Fibroblast of the aortic adventitia (primary cell): Measurements from ENCODE around the gene UBAP2. TPM values are rescaled to one million over a fixed set of nuclear protein-coding genes. Genes with fewer than 3 reads are reported as not detected.
A peak's percentile ranks its signal among the peaks of the same experiment; 100 is the strongest.

Experiments used
- DNase-seq: peaks from one replicate; pipeline ENCODE4 v3.0.0-alpha.2; 2010; ENCODE audit warnings: low read depth
- H3K4me3 ChIP-seq: 2 replicates; pipeline ENCODE4 v1.5.1; 2011; ENCODE audit warnings: low read depth, mild to moderate bottlenecking, control low read depth, low read length, moderate library complexity
- total RNA-seq: library from RNA; depleted of rRNA; stranded (reverse); fragments of >200 nt; gene quantifications from 2 replicates; pipeline ENCODE4 v1.2.3, GENCODE V29; 2012; ENCODE audit warnings: low replicate concordance
- TF ChIP-seq, protein P1 (sequence below): IDR thresholded peaks from 2 replicates; pipeline ENCODE4 v1.5.1; 2011; ENCODE audit warnings: mild to moderate bottlenecking, low read length, control low read depth, inconsistent platforms; ENCODE audit not compliant: insufficient read depth

UBAP2 gene
- total RNA-seq, 1 donor = 25.6 TPM

DNA sequence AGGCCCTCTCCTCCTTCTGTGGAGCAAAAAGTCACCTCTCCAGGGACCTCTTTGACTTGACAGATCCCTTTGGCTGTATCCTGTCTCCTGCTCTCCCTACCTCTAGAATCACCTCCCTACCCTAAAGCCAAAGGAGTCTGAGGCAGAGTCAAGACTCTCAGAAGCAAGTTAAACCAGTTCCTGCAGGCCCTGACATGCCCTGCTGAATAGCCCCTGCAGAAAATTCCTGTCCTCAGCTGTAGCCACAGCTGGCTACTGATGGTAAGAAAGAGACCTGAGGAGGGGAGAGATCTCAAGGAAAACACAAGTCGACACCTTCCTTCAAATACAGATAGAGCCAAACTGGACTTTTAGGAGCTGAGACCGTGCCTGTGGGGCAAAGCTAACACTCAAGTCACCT, 23.7 kb upstream of the UBAP2 start:
- H3K4me3 ChIP-seq = no peak overlapping the region
- TF ChIP-seq, protein P1, sequence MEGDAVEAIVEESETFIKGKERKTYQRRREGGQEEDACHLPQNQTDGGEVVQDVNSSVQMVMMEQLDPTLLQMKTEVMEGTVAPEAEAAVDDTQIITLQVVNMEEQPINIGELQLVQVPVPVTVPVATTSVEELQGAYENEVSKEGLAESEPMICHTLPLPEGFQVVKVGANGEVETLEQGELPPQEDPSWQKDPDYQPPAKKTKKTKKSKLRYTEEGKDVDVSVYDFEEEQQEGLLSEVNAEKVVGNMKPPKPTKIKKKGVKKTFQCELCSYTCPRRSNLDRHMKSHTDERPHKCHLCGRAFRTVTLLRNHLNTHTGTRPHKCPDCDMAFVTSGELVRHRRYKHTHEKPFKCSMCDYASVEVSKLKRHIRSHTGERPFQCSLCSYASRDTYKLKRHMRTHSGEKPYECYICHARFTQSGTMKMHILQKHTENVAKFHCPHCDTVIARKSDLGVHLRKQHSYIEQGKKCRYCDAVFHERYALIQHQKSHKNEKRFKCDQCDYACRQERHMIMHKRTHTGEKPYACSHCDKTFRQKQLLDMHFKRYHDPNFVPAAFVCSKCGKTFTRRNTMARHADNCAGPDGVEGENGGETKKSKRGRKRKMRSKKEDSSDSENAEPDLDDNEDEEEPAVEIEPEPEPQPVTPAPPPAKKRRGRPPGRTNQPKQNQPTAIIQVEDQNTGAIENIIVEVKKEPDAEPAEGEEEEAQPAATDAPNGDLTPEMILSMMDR = no peak
- no peak for DNase-seq

DNA sequence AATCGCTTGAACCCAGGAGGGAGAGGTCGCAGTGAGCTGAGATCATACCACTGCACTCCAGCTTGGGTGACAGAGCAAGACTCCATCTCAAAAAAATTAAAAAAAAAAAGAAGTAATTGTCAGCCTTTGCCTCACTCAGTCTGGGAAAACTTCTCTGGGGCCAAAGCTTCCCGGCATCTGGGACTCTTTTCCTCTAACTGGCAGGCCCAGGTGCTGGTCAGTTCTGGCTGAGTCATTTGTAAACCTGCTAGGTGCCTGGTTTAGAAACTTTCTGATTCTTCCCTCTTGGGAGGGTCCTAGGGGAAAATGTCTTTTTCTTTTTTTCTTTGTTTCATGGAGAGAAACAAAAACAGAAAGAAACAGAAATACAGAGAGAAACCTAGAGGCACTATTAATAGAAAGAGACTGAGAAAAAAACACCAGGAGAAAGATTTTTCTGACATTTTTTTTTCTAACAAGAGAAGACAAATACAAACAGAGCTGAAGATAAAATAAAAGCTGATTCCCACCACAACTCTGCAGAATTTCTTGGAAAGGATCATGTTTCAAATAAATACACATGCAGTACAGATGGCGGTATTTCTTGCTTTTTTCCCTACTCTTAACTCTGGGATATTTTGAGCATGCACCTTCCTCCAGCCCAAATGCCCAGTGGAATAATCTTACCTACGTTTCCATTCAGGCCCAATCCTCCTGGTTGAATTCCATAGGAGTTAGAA, 22.1 kb upstream of the UBAP2 start:
- no peak overlapping the region for H3K4me3 ChIP-seq
- peak; percentile 28 for DNase-seq
- TF ChIP-seq, protein P1 = no peak

DNA sequence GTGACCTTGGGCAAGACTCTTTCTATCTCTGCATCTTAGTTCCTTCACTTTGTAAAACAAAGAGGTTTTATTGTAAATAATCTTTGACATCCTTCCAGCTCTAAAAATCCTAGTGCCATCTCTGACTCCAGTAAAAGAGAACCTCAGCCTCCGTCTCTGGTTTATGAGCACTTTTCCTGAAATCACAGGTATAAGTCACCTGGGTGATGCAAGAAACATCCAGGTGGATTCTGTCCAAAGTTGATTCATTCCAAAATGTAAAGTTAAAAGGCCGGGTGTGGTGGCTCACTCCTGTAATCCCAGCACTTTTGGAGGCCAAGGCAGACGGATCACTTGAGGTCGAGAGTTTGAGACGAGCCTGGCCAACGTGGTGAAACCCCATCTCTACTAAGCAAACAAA, 21.1 kb upstream of the UBAP2 start:
- H3K4me3 ChIP-seq = no peak overlapping the region
- DNase-seq = no peak
- TF ChIP-seq, protein P1 = no peak

DNA sequence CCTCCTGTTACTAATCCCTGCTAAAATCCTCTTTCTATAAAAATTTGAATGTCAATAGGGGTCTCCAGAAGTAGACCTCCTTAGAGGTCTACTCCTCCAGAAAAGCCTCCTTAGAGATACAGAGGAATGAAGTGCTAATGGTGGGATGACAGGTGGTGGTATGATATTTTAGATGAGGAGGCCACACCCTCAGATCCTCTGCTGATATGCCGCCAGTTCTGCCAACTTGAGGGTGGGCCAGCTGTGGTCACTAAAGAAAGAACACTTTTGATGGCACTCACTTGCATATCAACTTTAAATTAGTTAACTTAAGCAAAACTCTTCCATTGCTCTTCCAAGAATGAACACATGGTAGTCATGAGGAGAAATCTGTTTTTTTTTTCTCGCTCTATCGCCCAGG, 16.9 kb upstream of the UBAP2 start:
- TF ChIP-seq, protein P1 = no peak
- no peak for DNase-seq
- H3K4me3 ChIP-seq = no peak overlapping the region

- DNase-seq = no peak
- TF ChIP-seq, protein P1 = no peak
- no peak overlapping the region for H3K4me3 ChIP-seq
Observed at GRCh38 chr9:34059954-34060353, 11.3 kb upstream of the UBAP2 start.

GRCh38 chr9:34059281-34059680, 10.6 kb upstream of the UBAP2 start:
- TF ChIP-seq, protein P1 = no peak
- H3K4me3 ChIP-seq = no peak overlapping the region
- peak; percentile 50 for DNase-seq
